Sigmoid colon (tissue), 7 donors: ENCODE measurements around the gene CAST. TPM values are rescaled to one million over a fixed set of nuclear protein-coding genes. Genes with fewer than 3 reads are reported as not detected.

Experiments used
- DNase-seq: peaks from one replicate; pipeline ENCODE4 v3.0.0-alpha.2; 2019
- H3K27ac ChIP-seq, 4 donors: fragments of 200-600 bp; sonication (generic); one replicate each; pipeline ENCODE4 v1.5.1; 2016 to 2019; ENCODE audit warnings: mild to moderate bottlenecking in 1 of 4
- H3K27me3 ChIP-seq, 3 donors: fragments of 200-600 bp; sonication (generic); one replicate each; pipeline ENCODE4 v1.5.1; 2019; ENCODE audit warnings: mild to moderate bottlenecking in 1 of 3
- H3K36me3 ChIP-seq, 4 donors: fragments of 200-600 bp; sonication (generic); one replicate each; pipeline ENCODE4 v1.5.1; 2016 to 2019
- H3K4me1 ChIP-seq, 4 donors: fragments of 200-600 bp; sonication (generic); one replicate each; pipeline ENCODE4 v1.5.1; 2017 to 2019
- H3K4me3 ChIP-seq, 4 donors: fragments of 200-600 bp; sonication (generic); one replicate each; pipeline ENCODE4 v1.5.1; 2017 to 2019; ENCODE audit warnings: mild to moderate bottlenecking in 2 of 4, moderate library complexity in 1 of 4
- H3K9me3 ChIP-seq, 4 donors: fragments of 200-600 bp in 3 of 4; sonication (generic) in 3 of 4; one replicate each; pipeline versions ENCODE4 v1.5.1 to v1.6.1; 2013 to 2019
- EP300 ChIP-seq, 4 donors: sonication (generic); formaldehyde crosslinking; IDR thresholded peaks; one replicate each; pipeline ENCODE4 v1.6.1; 2017; ENCODE audit warnings: antibody characterized with exemption in 4 of 4
- POLR2A ChIP-seq, 2 donors: fragments of 450-650 bp; IDR thresholded peaks; one replicate each; pipeline ENCODE4 v1.6.1; 2016; ENCODE audit warnings: antibody characterized with exemption in 2 of 2, mild to moderate bottlenecking in 2 of 2, moderate library complexity in 2 of 2
- POLR2AphosphoS5 ChIP-seq, 4 donors: sonication (generic); formaldehyde crosslinking; IDR thresholded peaks; one replicate each; pipeline ENCODE4 v1.6.1; 2017; ENCODE audit warnings: antibody characterized with exemption in 4 of 4
- WGBS, 2 donors: extraction: QIAGEN DNeasy Blood & Tissue Kit; methylation state at CpG; one replicate each; pipeline ENCODE4 v1.1.7; 2013; 5-methylcytosine and 5-hydroxymethylcytosine counted together
- intact Hi-C: fragments of 100-400 bp; cut with DNase I; formaldehyde crosslinking; loops from one replicate; pipeline ENCODE4 v1.15.1; 2023
- polyA plus RNA-seq, 3 donors: library from polyadenylated mRNA; stranded (reverse); fragments of 200-250 nt; gene quantifications; one replicate each; pipeline ENCODE4 v1.2.3, GENCODE V29; 2013
- total RNA-seq, 4 donors: library from RNA; depleted of rRNA; stranded (reverse); fragments of >200 nt; gene quantifications; one replicate each; pipeline ENCODE4 v1.1.0, GENCODE V29; 2016
- TF ChIP-seq, protein P1 (sequence below), 4 experiments: fragments of 450-650 bp in 3 of 4; fragments of 200-600 bp in 1 of 4; IDR thresholded peaks; one replicate each; pipeline ENCODE4 v1.5.1; 2016 to 2019; ENCODE audit warnings: antibody characterized with exemption in 4 of 4, mild to moderate bottlenecking in 3 of 4, moderate library complexity in 2 of 4
- donor health status: healthy with polysubstance abuse.
- donor health status: Bipolar disorder and iron deficiency.
- donor health status: healthy.

The CAST gene
- total and polyA plus RNA-seq, 7 donors, result 138 to 348 (median 225) TPM

- TF ChIP-seq, protein P1, sequence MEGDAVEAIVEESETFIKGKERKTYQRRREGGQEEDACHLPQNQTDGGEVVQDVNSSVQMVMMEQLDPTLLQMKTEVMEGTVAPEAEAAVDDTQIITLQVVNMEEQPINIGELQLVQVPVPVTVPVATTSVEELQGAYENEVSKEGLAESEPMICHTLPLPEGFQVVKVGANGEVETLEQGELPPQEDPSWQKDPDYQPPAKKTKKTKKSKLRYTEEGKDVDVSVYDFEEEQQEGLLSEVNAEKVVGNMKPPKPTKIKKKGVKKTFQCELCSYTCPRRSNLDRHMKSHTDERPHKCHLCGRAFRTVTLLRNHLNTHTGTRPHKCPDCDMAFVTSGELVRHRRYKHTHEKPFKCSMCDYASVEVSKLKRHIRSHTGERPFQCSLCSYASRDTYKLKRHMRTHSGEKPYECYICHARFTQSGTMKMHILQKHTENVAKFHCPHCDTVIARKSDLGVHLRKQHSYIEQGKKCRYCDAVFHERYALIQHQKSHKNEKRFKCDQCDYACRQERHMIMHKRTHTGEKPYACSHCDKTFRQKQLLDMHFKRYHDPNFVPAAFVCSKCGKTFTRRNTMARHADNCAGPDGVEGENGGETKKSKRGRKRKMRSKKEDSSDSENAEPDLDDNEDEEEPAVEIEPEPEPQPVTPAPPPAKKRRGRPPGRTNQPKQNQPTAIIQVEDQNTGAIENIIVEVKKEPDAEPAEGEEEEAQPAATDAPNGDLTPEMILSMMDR (IDR thresholded peaks at IDR 0.05), result no peak
- TF ChIP-seq EP300 (IDR thresholded peaks at IDR 0.05) (no peak), POLR2AphosphoS5 (IDR thresholded peaks at IDR 0.05) (peak in 1 of 4 donors; percentile 5)
- Histone ChIP-seq H3K27me3 (no peaks in the 10 kb centered on the region), H3K4me1 (peaks cover 0 to 55% (median 46%) of the 10 kb centered on the region in 4 donors), H3K9me3 (no peaks in the 10 kb centered on the region), H3K4me3 (no peak overlapping the region), H3K36me3 (peaks cover 0 to 52% (median 5%) of the 10 kb centered on the region in 4 donors), H3K27ac (peak overlapping the region; percentile 48 to 72 (median 70))
- intact Hi-C loops, result loop anchor here (2.0 kb wide), 1 partner anchor 26 kb away; the partner anchor contains the start of gene ERAP1
- no peak for DNase-seq
- 72 to 81% methylated on average over 4 of the region's 4 CpGs for WGBS, 2 donors
These were observed 119.1 kb downstream of the CAST start for GRCh38 chr5:96781031-96781971.

DNA sequence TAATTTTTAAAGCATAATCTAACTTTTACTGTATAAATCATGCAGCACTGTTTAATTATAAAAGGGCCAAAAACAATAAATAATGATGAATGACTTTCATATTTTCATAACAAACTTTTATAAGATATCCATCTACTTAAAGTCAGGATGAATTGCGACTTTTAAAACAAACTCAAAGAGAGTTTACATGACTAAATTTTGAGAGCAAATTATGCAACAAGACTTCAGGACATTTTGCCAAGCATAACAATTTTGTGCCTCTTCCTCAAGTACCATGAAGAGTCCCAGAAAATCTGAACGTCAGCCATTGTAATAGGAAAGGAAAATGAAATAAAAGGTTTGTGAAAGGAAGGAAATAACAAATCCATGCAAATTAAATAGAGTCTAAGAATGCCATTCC, 121.2 kb downstream of the CAST start:
- no peak for TF ChIP-seq POLR2A (IDR thresholded peaks at IDR 0.05)
- no peak for TF ChIP-seq POLR2AphosphoS5 (IDR thresholded peaks at IDR 0.05)
- TF ChIP-seq, protein P1 (IDR thresholded peaks at IDR 0.05), result no peak
- TF ChIP-seq EP300 (IDR thresholded peaks at IDR 0.05), result no peak
- WGBS, 2 donors, result 85 to 86% methylated on average over 2 of the region's 2 CpGs
- Histone ChIP-seq H3K27me3 (no peaks in the 10 kb centered on the region), H3K4me1 (peaks cover 0 to 39% (median 30%) of the 10 kb centered on the region in 4 donors), H3K36me3 (peaks cover 0 to 53% (median 5%) of the 10 kb centered on the region in 4 donors), H3K27ac (no peak overlapping the region), H3K4me3 (no peak overlapping the region), H3K9me3 (no peaks in the 10 kb centered on the region)
- no peak for DNase-seq
- intact Hi-C loops, result no loop called here

DNA sequence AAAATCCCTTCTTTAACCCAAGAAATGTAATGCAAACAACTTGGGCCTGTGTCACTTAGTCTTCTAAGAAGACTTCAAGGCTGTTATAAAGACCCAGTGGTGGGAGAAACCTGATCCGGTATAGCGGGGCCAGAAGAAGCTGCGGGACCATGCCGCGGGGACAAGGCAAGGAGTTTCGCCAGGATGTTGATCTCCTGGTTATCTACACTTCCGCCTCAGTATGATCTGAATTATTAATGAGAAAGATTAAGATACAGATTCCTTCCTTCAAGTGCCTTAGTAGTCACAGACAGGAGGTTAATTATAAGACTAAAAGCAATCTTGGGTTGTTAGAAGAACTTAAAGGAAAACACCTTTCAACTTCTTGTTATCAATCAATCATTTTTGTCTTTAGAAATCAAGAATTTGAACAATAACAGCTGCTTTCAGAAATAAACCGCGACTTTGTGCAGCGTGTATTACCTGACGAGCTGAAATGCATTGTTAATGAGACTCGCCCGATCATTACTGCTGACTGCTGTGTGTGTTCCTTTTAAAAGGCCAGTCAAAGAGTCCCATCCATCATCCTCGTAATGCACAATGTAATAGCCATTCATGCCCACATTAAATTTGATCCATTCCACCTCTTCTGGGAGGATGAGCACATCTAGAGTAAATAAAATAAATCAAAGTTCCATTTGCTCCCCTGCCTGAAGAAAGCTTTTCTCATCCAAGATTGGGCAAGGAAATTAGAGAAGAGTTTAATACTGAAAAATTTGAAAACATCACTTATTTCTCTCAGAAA, 123.3 kb downstream of the CAST start:
- DNase-seq, result no peak
- 86 to 89% methylated on average over 14 of the region's 14 CpGs for WGBS, 2 donors
- intact Hi-C loops, result no loop called here
- H3K36me3 ChIP-seq, result peaks cover 0 to 58% (median 5%) of the 10 kb centered on the region in 4 donors
- no peak overlapping the region for H3K4me3 ChIP-seq
- H3K9me3 ChIP-seq, result no peaks in the 10 kb centered on the region
- no peaks in the 10 kb centered on the region for H3K27me3 ChIP-seq
- H3K27ac ChIP-seq, result no peak overlapping the region
- TF ChIP-seq POLR2AphosphoS5 (IDR thresholded peaks at IDR 0.05), result peak in 2 of 4 donors; percentile 12 to 29
- TF ChIP-seq EP300 (IDR thresholded peaks at IDR 0.05), result no peak
- H3K4me1 ChIP-seq, result peaks cover 0 to 37% (median 27%) of the 10 kb centered on the region in 4 donors

DNA sequence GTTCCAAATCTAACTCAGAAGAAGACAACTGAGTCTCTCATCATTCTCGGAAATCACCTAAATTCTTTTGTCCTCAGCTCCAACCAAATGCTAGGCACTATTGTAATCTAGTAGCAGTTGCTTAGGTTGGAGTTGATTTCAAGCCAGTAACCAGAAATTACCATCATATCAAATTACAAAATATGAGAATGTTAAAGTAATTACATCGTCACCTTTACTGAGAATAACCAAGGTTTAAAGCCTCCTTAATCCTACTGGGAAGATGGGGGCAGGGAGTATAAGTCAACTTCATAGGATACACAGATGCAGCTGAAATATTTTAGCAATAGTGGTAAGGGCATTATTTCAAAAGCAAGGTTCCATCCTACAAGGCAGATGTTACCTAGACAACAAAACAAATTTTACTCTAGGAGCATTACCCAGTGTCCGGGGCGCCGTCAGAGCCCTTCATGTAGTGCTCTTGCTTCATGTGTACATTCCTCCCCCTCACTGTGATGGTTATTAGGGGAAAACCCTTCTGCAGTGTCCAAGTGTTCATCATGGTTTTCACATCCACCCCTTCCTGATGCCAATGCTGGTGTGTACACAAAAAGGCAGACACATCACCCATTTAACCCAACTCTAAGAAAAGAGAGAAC, 126.1 kb downstream of the CAST start:
- H3K27me3 ChIP-seq, result no peaks in the 10 kb centered on the region
- H3K4me3 ChIP-seq, result no peak overlapping the region
- H3K36me3 ChIP-seq, result peaks cover 0 to 64% (median 8%) of the 10 kb centered on the region in 4 donors
- intact Hi-C loops, result no loop called here
- WGBS, 2 donors, result 81 to 89% methylated on average over 5 of the region's 5 CpGs
- H3K4me1 ChIP-seq, result peaks cover 0 to 38% (median 28%) of the 10 kb centered on the region in 4 donors
- H3K9me3 ChIP-seq, result no peaks in the 10 kb centered on the region
- no peak for DNase-seq
- peak overlapping the region in 3 of 4 donors; percentile 13 to 29 (median 16) for H3K27ac ChIP-seq
- TF ChIP-seq POLR2A (IDR thresholded peaks at IDR 0.05) (no peak), POLR2AphosphoS5 (IDR thresholded peaks at IDR 0.05) (no peak), EP300 (IDR thresholded peaks at IDR 0.05) (no peak)
- TF ChIP-seq, protein P1 (IDR thresholded peaks at IDR 0.05), result no peak
